ENCODE results near the gene GAREM2.

GAREM2 gene

DNA sequence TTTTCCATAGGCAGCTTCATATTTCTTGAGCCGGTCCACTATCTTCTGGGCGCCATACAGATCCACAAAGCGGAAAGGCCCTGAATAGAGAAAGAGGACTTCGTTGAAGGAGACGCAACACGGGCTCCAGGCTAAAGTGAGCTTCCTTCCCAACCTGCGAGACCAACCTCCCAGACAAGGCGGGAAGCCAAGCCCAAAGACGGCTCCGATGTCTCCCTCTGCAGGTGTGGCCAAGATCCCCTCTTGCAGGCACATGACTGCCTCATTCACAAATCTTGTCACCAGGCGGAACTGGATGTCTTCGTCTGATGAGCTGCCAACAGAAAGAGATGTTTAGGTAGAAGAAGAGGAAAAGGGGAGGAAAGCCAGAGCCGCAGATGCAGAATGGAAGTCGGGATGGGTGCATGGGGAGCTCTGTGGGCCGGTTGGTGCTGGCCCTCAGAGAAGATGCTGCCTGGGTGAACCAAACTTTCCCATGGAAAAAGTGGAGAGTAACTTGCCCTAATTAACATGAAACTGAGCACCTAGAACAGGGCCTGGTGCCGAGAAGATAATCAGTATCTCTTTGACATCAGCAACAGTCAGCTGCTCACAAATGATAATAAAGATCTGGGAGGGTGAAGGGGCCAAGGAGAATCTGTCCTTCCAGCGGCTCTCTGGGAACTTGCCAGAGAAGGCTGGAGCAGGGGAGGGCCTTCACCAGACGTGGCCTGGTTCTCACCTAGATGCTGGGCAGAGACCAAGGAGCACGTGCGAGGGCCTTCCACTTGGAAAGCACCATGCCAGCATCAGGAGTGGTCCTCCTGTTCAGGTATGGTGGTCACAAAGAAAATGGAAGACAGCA lies 18.6 kb downstream of the GAREM2 start:
- FAIRE-seq (no peak), DNase-seq (ENCODE audit: insufficient read length) (no peak)
- TF ChIP-seq POLR2A (IDR thresholded peaks at IDR 0.05; ENCODE audit: low read depth, low read length) (no peak), POLR2AphosphoS5 (IDR thresholded peaks at IDR 0.05; ENCODE audit: low read depth, low read length) (no peak), TAF1 (IDR thresholded peaks at IDR 0.05; ENCODE audit: borderline replicate concordance, low read depth, low read length) (no peak)

DNA sequence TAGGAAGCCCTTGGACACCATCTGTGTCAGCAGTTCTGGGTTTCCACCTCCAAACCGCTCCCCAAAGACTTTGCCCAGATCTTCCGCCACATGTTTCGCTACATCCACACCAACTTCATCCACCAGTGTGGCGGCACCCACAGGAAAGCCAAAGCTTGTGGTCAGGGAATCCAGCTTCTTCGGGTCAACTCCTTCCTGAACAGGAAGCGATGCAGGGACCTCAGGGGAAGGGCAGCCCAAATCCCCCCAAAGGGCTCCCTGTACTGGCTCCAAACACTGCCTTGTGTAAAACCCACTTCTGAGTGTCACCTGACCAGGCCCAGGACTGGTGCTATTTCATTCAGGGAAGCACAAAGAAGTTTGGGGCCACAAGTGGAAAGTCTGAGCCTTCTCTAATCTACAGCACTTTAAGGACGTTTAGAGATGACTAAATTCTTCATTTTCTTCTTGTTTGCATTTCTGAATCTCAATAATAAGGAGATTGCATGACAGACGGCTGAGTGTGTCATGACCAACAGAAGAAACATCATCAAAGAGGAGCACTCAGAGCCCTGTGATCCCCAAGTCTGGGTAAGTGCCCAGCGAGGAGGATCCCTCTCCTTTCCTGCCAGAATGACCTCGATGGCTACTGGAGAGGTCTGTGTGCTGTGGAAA lies 20.8 kb downstream of the GAREM2 start:
- TF ChIP-seq POLR2AphosphoS5 (IDR thresholded peaks at IDR 0.05; ENCODE audit: low read depth, low read length) (no peak), TAF1 (IDR thresholded peaks at IDR 0.05; ENCODE audit: borderline replicate concordance, low read depth, low read length) (no peak), POLR2A (IDR thresholded peaks at IDR 0.05; ENCODE audit: low read depth, low read length) (no peak)
- DNase-seq (ENCODE audit: insufficient read length) (no peak), FAIRE-seq (no peak)

- no peak for DNase-seq (ENCODE audit: insufficient read length)
- TF ChIP-seq POLR2A (IDR thresholded peaks at IDR 0.05; ENCODE audit: low read depth, low read length) (no peak), POLR2AphosphoS5 (IDR thresholded peaks at IDR 0.05; ENCODE audit: low read depth, low read length) (no peak)
- FAIRE-seq, result no peak
Measured at GRCh38 chr2:26195040-26195984, 22.4 kb downstream of the GAREM2 start.

DNA sequence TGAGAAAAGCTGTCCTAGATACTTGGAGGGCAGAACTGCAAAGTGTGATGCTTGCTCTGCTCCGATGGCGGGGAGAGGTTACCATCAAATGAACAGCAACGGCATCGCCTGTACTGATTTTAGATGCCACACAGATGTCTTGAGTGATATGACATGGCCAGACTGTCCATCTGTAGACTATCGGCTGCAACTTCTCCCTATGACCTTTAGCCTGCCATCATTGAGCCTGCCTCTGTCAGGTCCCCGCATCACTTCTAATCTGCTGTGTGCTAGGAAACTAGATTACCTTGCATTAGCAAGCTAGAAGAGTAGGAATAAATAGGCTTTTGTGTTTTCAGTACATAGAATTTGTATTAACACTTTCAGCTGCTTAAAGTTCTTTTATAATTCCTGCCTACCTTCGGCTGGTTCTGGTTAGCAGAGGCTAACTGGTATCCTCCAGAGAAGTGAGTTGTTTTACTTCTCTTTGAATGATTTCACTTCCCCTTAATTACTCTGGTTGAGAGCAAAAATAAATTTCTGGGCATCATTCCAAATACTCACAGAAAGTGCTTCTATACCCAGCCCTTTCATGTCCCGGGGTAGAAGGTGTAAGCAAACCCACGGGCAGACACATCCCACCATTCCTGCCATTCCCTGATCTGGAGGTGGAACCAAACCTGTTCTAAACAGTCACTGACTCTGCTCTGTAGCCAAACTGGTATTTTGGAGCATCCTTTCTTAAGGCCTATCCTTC lies 24.0 kb downstream of the GAREM2 start:
- FAIRE-seq (no peak), DNase-seq (ENCODE audit: insufficient read length) (no peak)
- no peak for TF ChIP-seq TAF1 (IDR thresholded peaks at IDR 0.05; ENCODE audit: borderline replicate concordance, low read depth, low read length)
- no peak for TF ChIP-seq POLR2A (IDR thresholded peaks at IDR 0.05; ENCODE audit: low read depth, low read length)
- TF ChIP-seq POLR2AphosphoS5 (IDR thresholded peaks at IDR 0.05; ENCODE audit: low read depth, low read length), result no peak

GRCh38 chr2:26197516-26197915 lies 24.6 kb downstream of the GAREM2 start:
- FAIRE-seq (no peak), DNase-seq (ENCODE audit: insufficient read length) (no peak)
- TF ChIP-seq TAF1 (IDR thresholded peaks at IDR 0.05; ENCODE audit: borderline replicate concordance, low read depth, low read length), result no peak
- TF ChIP-seq POLR2AphosphoS5 (IDR thresholded peaks at IDR 0.05; ENCODE audit: low read depth, low read length), result no peak
- TF ChIP-seq POLR2A (IDR thresholded peaks at IDR 0.05; ENCODE audit: low read depth, low read length), result no peak

- no peak for DNase-seq (ENCODE audit: insufficient read length)
- no peak for FAIRE-seq
- TF ChIP-seq TAF1 (IDR thresholded peaks at IDR 0.05; ENCODE audit: borderline replicate concordance, low read depth, low read length) (no peak), POLR2A (IDR thresholded peaks at IDR 0.05; ENCODE audit: low read depth, low read length) (no peak), POLR2AphosphoS5 (IDR thresholded peaks at IDR 0.05; ENCODE audit: low read depth, low read length) (no peak)
Measured at GRCh38 chr2:26202981-26203490, 30.1 kb downstream of the GAREM2 start.

GRCh38 chr2:26203906-26204305 lies 31.0 kb downstream of the GAREM2 start:
- TF ChIP-seq POLR2AphosphoS5 (IDR thresholded peaks at IDR 0.05; ENCODE audit: low read depth, low read length) (no peak), TAF1 (IDR thresholded peaks at IDR 0.05; ENCODE audit: borderline replicate concordance, low read depth, low read length) (no peak), POLR2A (IDR thresholded peaks at IDR 0.05; ENCODE audit: low read depth, low read length) (no peak)
- no peak for DNase-seq (ENCODE audit: insufficient read length)
- FAIRE-seq, result no peak

GRCh38 chr2:26212011-26212410 lies 39.1 kb downstream of the GAREM2 start:
- FAIRE-seq (no peak), DNase-seq (ENCODE audit: insufficient read length) (no peak)
- no peak for TF ChIP-seq POLR2A (IDR thresholded peaks at IDR 0.05; ENCODE audit: low read depth, low read length)
- no peak for TF ChIP-seq POLR2AphosphoS5 (IDR thresholded peaks at IDR 0.05; ENCODE audit: low read depth, low read length)
- TF ChIP-seq TAF1 (IDR thresholded peaks at IDR 0.05; ENCODE audit: borderline replicate concordance, low read depth, low read length), result no peak

- FAIRE-seq, result no peak
- TF ChIP-seq POLR2AphosphoS5 (IDR thresholded peaks at IDR 0.05; ENCODE audit: low read depth, low read length), result no peak
- no peak for TF ChIP-seq TAF1 (IDR thresholded peaks at IDR 0.05; ENCODE audit: borderline replicate concordance, low read depth, low read length)
- TF ChIP-seq POLR2A (IDR thresholded peaks at IDR 0.05; ENCODE audit: low read depth, low read length), result no peak
- no peak for DNase-seq (ENCODE audit: insufficient read length)
Measured at GRCh38 chr2:26214759-26215158, 41.9 kb downstream of the GAREM2 start.

DNA sequence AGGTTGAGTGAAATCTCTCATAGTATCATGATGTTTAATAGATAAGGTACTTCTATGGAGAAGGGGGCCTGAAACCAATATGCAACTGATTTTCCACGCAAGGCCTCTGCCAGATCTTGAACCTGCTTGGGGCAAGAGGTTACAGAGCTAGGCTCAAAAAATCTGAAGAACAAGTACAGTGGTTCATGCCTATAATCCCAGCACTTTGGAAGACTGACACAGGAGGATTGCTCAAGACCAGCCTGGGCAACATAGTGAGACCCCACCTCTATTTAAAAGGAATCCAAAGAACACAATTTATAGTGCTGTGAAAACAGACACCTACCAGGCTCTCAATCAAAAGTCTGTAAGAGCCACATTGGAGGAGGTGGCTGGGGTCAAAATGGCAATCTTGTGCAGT lies 42.9 kb downstream of the GAREM2 start:
- TF ChIP-seq POLR2AphosphoS5 (IDR thresholded peaks at IDR 0.05; ENCODE audit: low read depth, low read length), result no peak
- TF ChIP-seq TAF1 (IDR thresholded peaks at IDR 0.05; ENCODE audit: borderline replicate concordance, low read depth, low read length), result no peak
- no peak for TF ChIP-seq POLR2A (IDR thresholded peaks at IDR 0.05; ENCODE audit: low read depth, low read length)
- no peak for DNase-seq (ENCODE audit: insufficient read length)
- no peak for FAIRE-seq

All from GM12892 (cell line).